Endothelial cell of umbilical vein (primary cell): Measurements from ENCODE around the gene TCN2. TPM values are rescaled to one million over a fixed set of nuclear protein-coding genes. Genes with fewer than 3 reads are reported as not detected.
"Not testable (repeated sequence)": the region's sequence is repeated elsewhere in the genome, so short reads cannot be mapped to it uniquely, and the experiment has no call there.

Source experiments
- BruUV-seq: library from RNA; stranded (reverse); fragments of 400-500 nt; replicated peaks from 2 replicates; lab custom pipeline; 2021; lab: Mats Ljungman, UMichigan
- CTCF ChIA-PET: fragments of 300-600, 350-600 bp; sonication (Branson Sonifier 250); formaldehyde crosslinking; loops from one replicate; lab custom pipeline; 2021; ENCODE audit warnings: antibody characterized with exemption, inconsistent platforms; lab: Charles Lee
- POLR2A ChIA-PET: fragments of 300-600, 350-600 bp; sonication (Branson Sonifier 250); formaldehyde crosslinking; loops from one replicate; lab custom pipeline; 2021; ENCODE audit warnings: antibody characterized with exemption, inconsistent platforms; lab: Charles Lee
- DNase-seq: peaks from one replicate; pipeline ENCODE4 v3.0.0-alpha.2; 2011; ENCODE audit warnings: low read depth, low spot score
- FAIRE-seq: peaks from 2 replicates; lab custom pipeline; 2011; peaks lifted over from hg19 to GRCh38; lab: Jason Lieb, UNC
- H2AFZ ChIP-seq: 2 replicates; pipeline ENCODE4 v1.6.0; 2012; ENCODE audit warnings: low read depth, low read length, control low read depth, inconsistent platforms
- H3K27ac ChIP-seq: 2 replicates; pipeline ENCODE4 v1.5.1; 2011; ENCODE audit warnings: low read depth, mild to moderate bottlenecking, control low read depth, low read length, moderate library complexity; ENCODE audit not compliant: insufficient read depth
- H3K27me3 ChIP-seq, 2 experiments: 2 replicates each; pipeline versions ENCODE4 v1.6.0 to v1.6.1; 2011; ENCODE audit warnings: low read length in 2 of 2, mixed read lengths in 1 of 2; ENCODE audit not compliant: control insufficient read depth in 2 of 2, insufficient read depth in 2 of 2
- H3K36me3 ChIP-seq, 2 experiments: 2 replicates in 1 of 2; 3 replicates in 1 of 2; pipeline ENCODE4 v1.5.1; 2011; ENCODE audit warnings: low read length in 2 of 2, mild to moderate bottlenecking in 1 of 2, moderate library complexity in 1 of 2; ENCODE audit not compliant: control insufficient read depth in 2 of 2, insufficient read depth in 2 of 2; ENCODE audit errors: extremely low read depth in 1 of 2
- H3K4me1 ChIP-seq: 3 replicates; pipeline ENCODE4 v1.5.1; 2011; ENCODE audit warnings: mild to moderate bottlenecking, low read length; ENCODE audit not compliant: control insufficient read depth, insufficient read depth; ENCODE audit errors: extremely low read depth
- H3K4me2 ChIP-seq: 2 replicates; pipeline ENCODE4 v1.6.1; 2011; ENCODE audit warnings: low read length, control low read depth, mixed read lengths; ENCODE audit not compliant: insufficient read depth
- H3K4me3 ChIP-seq, 3 experiments: fragments of 200-600 bp in 1 of 3; sonication (generic), shearing (Covaris generic) in 1 of 3; replicated peaks in 1 of 3; 2 replicates each; pipeline ENCODE4 v1.5.1; 2011 to 2016; ENCODE audit warnings: control low read depth in 3 of 3, low read length in 3 of 3, mild to moderate bottlenecking in 2 of 3, inconsistent platforms in 1 of 3, low read depth in 1 of 3, moderate library complexity in 1 of 3; ENCODE audit not compliant: insufficient read depth in 1 of 3
- H3K79me2 ChIP-seq: 2 replicates; pipeline ENCODE4 v1.6.0; 2012; ENCODE audit warnings: low read length, inconsistent platforms; ENCODE audit not compliant: control insufficient read depth, insufficient read depth
- H3K9ac ChIP-seq: replicated peaks from 2 replicates; pipeline ENCODE3; 2011; ENCODE audit warnings: low read length, control low read depth; ENCODE audit not compliant: insufficient read depth; ENCODE audit errors: extremely low read depth
- H3K9me1 ChIP-seq: replicated peaks from 3 replicates; pipeline ENCODE4 v1.6.0; 2011; ENCODE audit warnings: mild to moderate bottlenecking, low read length; ENCODE audit not compliant: control insufficient read depth, insufficient read depth; ENCODE audit errors: extremely low read depth
- H3K9me3 ChIP-seq: replicated peaks from 2 replicates; pipeline ENCODE4 v1.5.1; 2012; ENCODE audit warnings: low read length, inconsistent platforms; ENCODE audit not compliant: control insufficient read depth, insufficient read depth
- H4K20me1 ChIP-seq: replicated peaks from 2 replicates; pipeline ENCODE3; 2011; ENCODE audit warnings: mild to moderate bottlenecking, low read length; ENCODE audit not compliant: control insufficient read depth, insufficient read depth; ENCODE audit errors: extremely low read depth
- EZH2 ChIP-seq: IDR thresholded peaks from 2 replicates; pipeline ENCODE4 v1.6.1; 2012; ENCODE audit warnings: borderline replicate concordance, low read depth, mild to moderate bottlenecking, moderate library complexity, low read length, inconsistent platforms; ENCODE audit not compliant: severe bottlenecking
- GATA2 ChIP-seq: IDR thresholded peaks from 2 replicates; pipeline ENCODE4 v1.7.0; 2011; ENCODE audit warnings: low read depth, mild to moderate bottlenecking, moderate library complexity, mixed read lengths, low read length; ENCODE audit not compliant: insufficient read length, insufficient read depth
- JUN ChIP-seq: IDR thresholded peaks from 2 replicates; pipeline ENCODE4 v1.6.1; 2011; ENCODE audit warnings: borderline replicate concordance, low read depth; ENCODE audit not compliant: insufficient read length, insufficient read depth
- MAX ChIP-seq: IDR thresholded peaks from 2 replicates; pipeline ENCODE4 v1.6.1; 2011; ENCODE audit not compliant: insufficient read depth, insufficient read length
- MYC ChIP-seq: IDR thresholded peaks from one replicate; pipeline ENCODE4 v1.6.1; 2011; ENCODE audit warnings: mild to moderate bottlenecking, low read depth, low read length
- POLR2A ChIP-seq: IDR thresholded peaks from 2 replicates; pipeline ENCODE4 v1.6.1; 2012; ENCODE audit warnings: low read depth, mild to moderate bottlenecking, control low read depth, low read length
- POLR2AphosphoS5 ChIP-seq: IDR thresholded peaks from 2 replicates; pipeline ENCODE4 v1.6.1; 2012; ENCODE audit warnings: low read depth, mild to moderate bottlenecking, control low read depth, low read length, moderate library complexity; ENCODE audit not compliant: insufficient read depth
- dilution Hi-C: fragments of 300-500 bp; cut with MboI; formaldehyde crosslinking; loops from one replicate; pipeline ENCODE4 v1.15.0; 2019; ENCODE audit warnings: low sequenced_read_pairs; ENCODE audit not compliant: extremely low pct_ligation_motif_present
- intact Hi-C: fragments of 100-400 bp; cut with micrococcal nuclease; formaldehyde crosslinking; loops from one replicate; pipeline ENCODE4 v1.10.0; 2022
- polyA plus RNA-seq, 4 experiments: library from polyadenylated mRNA; depleted of rRNA in 3 of 4; stranded (reverse) in 3 of 4; unstranded in 1 of 4; fragments of >200 nt; gene quantifications; 2 replicates each; pipeline versions ENCODE4 v1.2.1 to v1.2.3, GENCODE V29; 2011 to 2012; ENCODE audit warnings: missing spikeins in 1 of 4
- total RNA-seq: library from RNA; stranded (reverse); gene quantifications from 2 replicates; pipeline ENCODE4 v1.2.3, GENCODE V29; 2021
- TF ChIP-seq, protein P1 (sequence below), 2 donors: IDR thresholded peaks; 1 replicate in 1 of 2; 2 replicates in 1 of 2; pipeline ENCODE4 v1.5.1; 2011; ENCODE audit warnings: low read length in 2 of 2, mild to moderate bottlenecking in 2 of 2, moderate library complexity in 2 of 2, control low read depth in 1 of 2, inconsistent platforms in 1 of 2, low read depth in 1 of 2; ENCODE audit not compliant: insufficient read depth in 1 of 2; ENCODE audit errors: extremely low read depth in 1 of 2

The TCN2 gene
- total and polyA plus RNA-seq, 2 donors (not counting 3 experiments of a cell fraction or from before 2014, with no cell fraction given) = 80.6 to 188 TPM

- intact Hi-C loops, CTCF ChIA-PET, BruUV-seq, H3K36me3 ChIP-seq, DNase-seq, H3K27me3 ChIP-seq, H3K9me3 ChIP-seq, H4K20me1 ChIP-seq, dilution Hi-C loops, H3K4me1 ChIP-seq, H3K4me3 ChIP-seq, FAIRE-seq, H3K9ac ChIP-seq, H3K27ac ChIP-seq, H3K79me2 ChIP-seq, H2AFZ ChIP-seq, H3K4me2 ChIP-seq, H3K9me1 ChIP-seq, POLR2A ChIA-PET: not testable (repeated sequence)
- TF ChIP-seq, protein P1, sequence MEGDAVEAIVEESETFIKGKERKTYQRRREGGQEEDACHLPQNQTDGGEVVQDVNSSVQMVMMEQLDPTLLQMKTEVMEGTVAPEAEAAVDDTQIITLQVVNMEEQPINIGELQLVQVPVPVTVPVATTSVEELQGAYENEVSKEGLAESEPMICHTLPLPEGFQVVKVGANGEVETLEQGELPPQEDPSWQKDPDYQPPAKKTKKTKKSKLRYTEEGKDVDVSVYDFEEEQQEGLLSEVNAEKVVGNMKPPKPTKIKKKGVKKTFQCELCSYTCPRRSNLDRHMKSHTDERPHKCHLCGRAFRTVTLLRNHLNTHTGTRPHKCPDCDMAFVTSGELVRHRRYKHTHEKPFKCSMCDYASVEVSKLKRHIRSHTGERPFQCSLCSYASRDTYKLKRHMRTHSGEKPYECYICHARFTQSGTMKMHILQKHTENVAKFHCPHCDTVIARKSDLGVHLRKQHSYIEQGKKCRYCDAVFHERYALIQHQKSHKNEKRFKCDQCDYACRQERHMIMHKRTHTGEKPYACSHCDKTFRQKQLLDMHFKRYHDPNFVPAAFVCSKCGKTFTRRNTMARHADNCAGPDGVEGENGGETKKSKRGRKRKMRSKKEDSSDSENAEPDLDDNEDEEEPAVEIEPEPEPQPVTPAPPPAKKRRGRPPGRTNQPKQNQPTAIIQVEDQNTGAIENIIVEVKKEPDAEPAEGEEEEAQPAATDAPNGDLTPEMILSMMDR (IDR thresholded peaks at IDR 0.05; ENCODE audit: extremely low read depth in 1 of 2, insufficient read depth in 1 of 2, low read depth in 1 of 2, low read length in 2 of 2) = peak in 1 of 2 donors; percentile 13
Measured at GRCh38 chr22:30560643-30561202, 46.3 kb upstream of the TCN2 start.

DNA sequence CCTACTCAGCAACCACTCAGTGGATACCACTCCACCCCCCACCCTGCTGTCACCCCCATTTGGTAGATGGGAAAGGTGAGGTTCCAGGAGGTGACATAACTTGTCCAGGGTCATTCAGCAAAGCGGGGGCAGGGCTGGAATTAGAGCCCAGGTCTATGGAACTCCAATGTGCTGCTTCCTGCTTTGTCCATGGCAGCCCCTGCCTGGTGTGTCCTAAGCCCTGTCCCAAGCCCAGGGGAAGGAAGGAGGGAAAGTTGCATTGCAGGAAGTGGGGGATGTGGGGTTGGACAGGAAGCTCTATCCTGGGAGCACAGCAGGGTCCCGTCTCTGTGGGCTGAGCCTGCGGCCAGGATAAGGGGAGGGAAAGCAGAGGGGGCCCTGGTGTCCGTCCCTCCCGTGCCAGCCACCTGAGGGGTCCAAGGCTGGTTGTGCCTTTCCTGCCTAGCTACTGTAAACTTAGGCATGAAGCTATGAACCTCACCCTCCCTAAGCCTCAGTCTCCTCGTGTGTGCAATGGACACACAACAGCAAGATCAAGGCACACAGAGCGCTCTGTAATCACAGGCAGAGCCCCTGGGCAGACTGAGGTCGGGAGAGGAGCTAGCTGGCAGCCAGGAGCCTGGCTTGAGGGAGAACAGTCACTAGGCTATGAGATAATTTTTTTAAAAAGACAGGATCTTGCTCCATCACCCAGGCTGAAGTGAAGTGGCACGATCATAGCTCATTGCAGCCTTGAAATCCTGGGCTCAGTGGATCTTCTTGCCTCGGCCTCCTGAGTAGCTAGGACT lies 45.4 kb upstream of the TCN2 start:
- dilution Hi-C loops = no loop called here
- Histone ChIP-seq H2AFZ (no peak overlapping the region), H4K20me1 (no peaks in the 10 kb centered on the region), H3K4me2 (no peak overlapping the region), H3K36me3 (no peaks in the 10 kb centered on the region), H3K4me1 (no peaks in the 10 kb centered on the region), H3K79me2 (no peaks in the 10 kb centered on the region), H3K27me3 (peaks cover 0 to 1% of the 10 kb centered on the region in 2 experiments), H3K9me3 (no peaks in the 10 kb centered on the region), H3K27ac (no peak overlapping the region), H3K9ac (no peak overlapping the region), H3K9me1 (no peaks in the 10 kb centered on the region), H3K4me3 (no peak overlapping the region)
- ChIA-PET POLR2A (interaction anchor here (0.7 kb wide), 1 partner anchor 33 kb away, joined by 3 read pairs; no protein-coding TSS in a partner anchor), CTCF (interaction anchor here (0.9 to 1.4 kb wide), 3 partner anchors 27 to 193 kb away, joined by 4 to 7 read pairs (median 4); no protein-coding TSS in a partner anchor)
- TF ChIP-seq, protein P1 (IDR thresholded peaks at IDR 0.05; ENCODE audit: extremely low read depth in 1 of 2, insufficient read depth in 1 of 2, low read depth in 1 of 2, low read length in 2 of 2) = no peak
- TF ChIP-seq MAX (no peak), MYC (no peak), POLR2AphosphoS5 (no peak), GATA2 (no peak), JUN (no peak), EZH2 (no peak), POLR2A (no peak)
- intact Hi-C loops = no loop called here
- DNase-seq (no peak), FAIRE-seq (no peak)
- no TSS peak for BruUV-seq
